AG04449 (cell line): ENCODE measurements around the gene ARMS2.

Source experiments
- CTCF ChIA-PET: fragments of 350-600 bp; formaldehyde crosslinking; extraction: SDS; loops from one replicate; lab custom pipeline; 2021; ENCODE audit warnings: antibody characterized with exemption; lab: Yijun Ruan, JAX
- POLR2A ChIA-PET: fragments of 400-600, 350-600 bp; formaldehyde crosslinking; extraction: SDS; loops from one replicate; lab custom pipeline; 2020; ENCODE audit warnings: antibody characterized with exemption, inconsistent platforms; lab: Yijun Ruan, JAX
- DNase-seq: peaks from one replicate; pipeline ENCODE4 v3.0.0-alpha.2; 2010; ENCODE audit warnings: low read depth, low spot score
- H3K4me3 ChIP-seq: 2 replicates; pipeline ENCODE4 v1.5.1; 2011; ENCODE audit warnings: low read depth, mild to moderate bottlenecking, control low read depth, low read length
- CTCF ChIP-seq: IDR thresholded peaks from one replicate; pipeline ENCODE4 v1.5.1; 2011; ENCODE audit warnings: mild to moderate bottlenecking, moderate library complexity, low read length, control low read depth, inconsistent platforms; ENCODE audit not compliant: insufficient read depth; ENCODE audit errors: missing control alignments

ARMS2 gene

GRCh38 chr10:122494833-122495232 lies 40.4 kb downstream of the ARMS2 start:
- ChIA-PET CTCF (interaction anchor here (0.8 to 3.9 kb wide), 4 partner anchors 11 to 71 kb away, joined by 3 to 17 read pairs (median 8); no protein-coding TSS in a partner anchor), POLR2A (interaction anchor here (0.8 to 3.6 kb wide), 4 partner anchors 9 to 45 kb away, joined by 3 to 22 read pairs (median 6); no protein-coding TSS in a partner anchor)
- TF ChIP-seq CTCF, result no peak
- no peak for DNase-seq
- no peak overlapping the region for H3K4me3 ChIP-seq

- TF ChIP-seq CTCF, result no peak
- POLR2A ChIA-PET, result interaction anchor here (0.8 to 3.6 kb wide), 3 partner anchors 8 to 46 kb away, joined by 3 to 22 read pairs (median 10); no protein-coding TSS in a partner anchor
- no peak for DNase-seq
- CTCF ChIA-PET, result interaction anchor here (0.8 to 3.9 kb wide), 7 partner anchors 10 to 228 kb away, joined by 3 to 17 read pairs (median 5); no protein-coding TSS in a partner anchor
- no peak overlapping the region for H3K4me3 ChIP-seq
These were observed 41.2 kb downstream of the ARMS2 start for GRCh38 chr10:122495406-122496340.

- no peak for DNase-seq
- TF ChIP-seq CTCF, result no peak
- ChIA-PET POLR2A (no interaction called here), CTCF (interaction anchor here (1.0 to 3.9 kb wide), 5 partner anchors 8 to 355 kb away, joined by 3 to 17 read pairs (median 3); no protein-coding TSS in a partner anchor)
- H3K4me3 ChIP-seq, result no peak overlapping the region
These were observed 42.8 kb downstream of the ARMS2 start for GRCh38 chr10:122497241-122497640.

GRCh38 chr10:122498521-122498920 lies 44.1 kb downstream of the ARMS2 start:
- no peak for TF ChIP-seq CTCF
- no peak for DNase-seq
- ChIA-PET CTCF (interaction anchor here (1.2 to 1.8 kb wide), 2 partner anchors 9 to 30 kb away, joined by 5 read pairs; no protein-coding TSS in a partner anchor), POLR2A (no interaction called here)
- H3K4me3 ChIP-seq, result no peak overlapping the region

- DNase-seq, result no peak
- POLR2A ChIA-PET, result interaction anchor here (0.6 to 1.0 kb wide), 2 partner anchors 30 to 67 kb away, joined by 3 read pairs; no protein-coding TSS in a partner anchor
- CTCF ChIA-PET, result interaction anchor here (1.2 to 1.8 kb wide), 2 partner anchors 9 to 30 kb away, joined by 5 read pairs; no protein-coding TSS in a partner anchor
- no peak for TF ChIP-seq CTCF
- no peak overlapping the region for H3K4me3 ChIP-seq
These were observed 44.6 kb downstream of the ARMS2 start for GRCh38 chr10:122499012-122499411.
